Dermis microvascular lymphatic vessel endothelial cell (primary cell): Measurements from ENCODE around the gene CDK2. TPM values are rescaled to one million over a fixed set of nuclear protein-coding genes. Genes with fewer than 3 reads are reported as not detected.
A peak's percentile ranks its signal among the peaks of the same experiment; 100 is the strongest.
"Not testable (repeated sequence)": the region's sequence is repeated elsewhere in the genome, so short reads cannot be mapped to it uniquely, and the experiment has no call there.

Experiments
- DNase-seq, 2 donors: peaks; one replicate each; pipeline versions ENCODE4 v3.0.0 to v3.0.0-alpha.2; 2010; ENCODE audit warnings: low read depth in 2 of 2
- total RNA-seq: library from RNA; depleted of rRNA; stranded (reverse); fragments of >200 nt; gene quantifications from 2 replicates; pipeline ENCODE4 v1.2.1, GENCODE V29; 2014

Gene CDK2
- total RNA-seq, 1 donor from 2014 or later: 24.0 TPM

- no peak for DNase-seq
Measured at GRCh38 chr12:55979069-55979468, 12.4 kb downstream of the CDK2 start.

- not testable (repeated sequence) for DNase-seq
Measured at GRCh38 chr12:55981882-55982281, 15.3 kb downstream of the CDK2 start.

GRCh38 chr12:55982319-55982936, 15.8 kb downstream of the CDK2 start:
- no peak for DNase-seq

- no peak for DNase-seq
Measured at GRCh38 chr12:55983232-55983842, 16.7 kb downstream of the CDK2 start.

GRCh38 chr12:55984861-55985260, 18.2 kb downstream of the CDK2 start:
- no peak for DNase-seq

- DNase-seq: no peak
Measured at GRCh38 chr12:55985341-55985740, 18.7 kb downstream of the CDK2 start.

GRCh38 chr12:55985976-55986375, 19.3 kb downstream of the CDK2 start:
- not testable (repeated sequence) for DNase-seq

- no peak for DNase-seq
Measured at GRCh38 chr12:55991110-55991509, 24.5 kb downstream of the CDK2 start.

- no peak for DNase-seq
Measured at GRCh38 chr12:55993230-55993853, 26.7 kb downstream of the CDK2 start.

- no peak for DNase-seq
Measured at GRCh38 chr12:55995366-55995765, 28.7 kb downstream of the CDK2 start.

GRCh38 chr12:55996201-55996714, 29.6 kb downstream of the CDK2 start:
- DNase-seq: peak; percentile 65 to 76

- peak; percentile 89 to 98 for DNase-seq
Measured at GRCh38 chr12:55996715-55997534, 30.3 kb downstream of the CDK2 start, which contains the start of gene SUOX. SUOX (plus strand) TSS chr12:55997276; CDS start chr12:56002222, 4,946 bp downstream.

- DNase-seq: no peak
Measured at GRCh38 chr12:55997535-55997859, 30.9 kb downstream of the CDK2 start.

- not testable (repeated sequence) for DNase-seq
Measured at GRCh38 chr12:55999522-55999921, 32.9 kb downstream of the CDK2 start.

- DNase-seq: not testable (repeated sequence)
Measured at GRCh38 chr12:55999999-56000540, 33.4 kb downstream of the CDK2 start.

GRCh38 chr12:56001487-56002100, 35.0 kb downstream of the CDK2 start:
- no peak for DNase-seq

GRCh38 chr12:56003376-56003775, 36.7 kb downstream of the CDK2 start:
- not testable (repeated sequence) for DNase-seq

- no peak for DNase-seq
Measured at GRCh38 chr12:56004211-56004610, 37.6 kb downstream of the CDK2 start.

GRCh38 chr12:56007564-56008559, 41.2 kb downstream of the CDK2 start:
- peak in 1 of 2 donors; percentile 25 for DNase-seq

- no peak for DNase-seq
Measured at GRCh38 chr12:56010111-56010570, 43.5 kb downstream of the CDK2 start.
